Thoracic aorta (tissue), 2 donors: ENCODE data around the gene EPM2A. TPM values are rescaled to one million over a fixed set of nuclear protein-coding genes. Genes with fewer than 3 reads are reported as not detected.

Experiments used
- ATAC-seq: fragments of 150-250 bp; one replicate; pipeline ENCODE4 v1.8.0; 2017; ENCODE audit warnings: low read depth; ENCODE audit not compliant: insufficient number of reproducible peaks, low FRiP score
- DNase-seq: peaks from one replicate; pipeline ENCODE4 v3.0.0-alpha.2; 2020; ENCODE audit warnings: low spot score
- H3K27ac ChIP-seq, 2 donors: fragments of 200-600 bp; sonication (generic); 1 replicate in 1 of 2; 2 replicates in 1 of 2; pipeline ENCODE4 v1.5.1; 2016; ENCODE audit warnings: mild to moderate bottlenecking in 2 of 2, moderate library complexity in 2 of 2
- H3K27me3 ChIP-seq: fragments of 200-600 bp; sonication (generic); replicated peaks from 2 replicates; pipeline ENCODE4 v1.6.0; 2016; ENCODE audit warnings: mild to moderate bottlenecking; ENCODE audit not compliant: insufficient read depth
- H3K36me3 ChIP-seq: fragments of 200-600 bp; sonication (generic); one replicate; pipeline ENCODE4 v1.5.1; 2016
- H3K4me1 ChIP-seq, 2 donors: fragments of 200-600 bp; sonication (generic); 1 replicate in 1 of 2; 2 replicates in 1 of 2; pipeline versions ENCODE4 v1.5.1 to v1.6.0; 2016; ENCODE audit warnings: low read depth in 2 of 2, mild to moderate bottlenecking in 1 of 2; ENCODE audit not compliant: control insufficient read depth in 1 of 2
- H3K4me3 ChIP-seq: fragments of 200-600 bp; sonication (generic); 2 replicates; pipeline ENCODE4 v1.5.1; 2016; ENCODE audit warnings: mild to moderate bottlenecking
- H3K9me3 ChIP-seq: fragments of 200-600 bp; sonication (generic); 2 replicates; pipeline ENCODE4 v1.5.1; 2016
- total RNA-seq, 2 donors: library from RNA; depleted of rRNA; stranded (reverse); fragments of >200 nt; gene quantifications; one replicate each; pipeline versions ENCODE4 v1.1.0 to v1.2.3, GENCODE V29; 2016
- TF ChIP-seq, protein P1 (sequence below): fragments of 200-600 bp; sonication (generic); IDR thresholded peaks from one replicate; pipeline ENCODE4 v1.5.1; 2019; ENCODE audit warnings: antibody characterized with exemption

EPM2A gene
- total RNA-seq, 2 donors from 2014 or later, result 26.5 to 45.4 TPM

DNA sequence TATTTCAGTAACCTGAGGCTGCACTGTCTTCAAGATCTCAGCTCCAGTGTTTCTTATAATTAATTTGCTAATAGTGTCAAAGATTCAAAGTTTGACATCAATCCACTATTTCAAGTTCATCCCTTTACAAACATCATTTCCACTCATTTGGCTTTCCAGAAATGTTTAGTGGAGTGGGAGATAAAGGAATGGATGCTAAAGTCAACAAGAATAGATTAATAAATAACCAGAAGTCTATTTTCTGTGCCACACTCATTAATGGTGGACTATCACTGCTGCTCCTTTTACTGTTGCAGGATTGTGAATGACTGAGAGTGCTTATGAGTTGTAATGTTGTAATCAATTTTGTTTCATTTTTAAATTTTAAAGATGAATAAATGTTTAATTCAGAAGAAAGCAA, 28.4 kb upstream of the EPM2A start:
- no peaks in the 10 kb centered on the region for H3K27me3 ChIP-seq
- ATAC-seq, result no peak
- TF ChIP-seq, protein P1, sequence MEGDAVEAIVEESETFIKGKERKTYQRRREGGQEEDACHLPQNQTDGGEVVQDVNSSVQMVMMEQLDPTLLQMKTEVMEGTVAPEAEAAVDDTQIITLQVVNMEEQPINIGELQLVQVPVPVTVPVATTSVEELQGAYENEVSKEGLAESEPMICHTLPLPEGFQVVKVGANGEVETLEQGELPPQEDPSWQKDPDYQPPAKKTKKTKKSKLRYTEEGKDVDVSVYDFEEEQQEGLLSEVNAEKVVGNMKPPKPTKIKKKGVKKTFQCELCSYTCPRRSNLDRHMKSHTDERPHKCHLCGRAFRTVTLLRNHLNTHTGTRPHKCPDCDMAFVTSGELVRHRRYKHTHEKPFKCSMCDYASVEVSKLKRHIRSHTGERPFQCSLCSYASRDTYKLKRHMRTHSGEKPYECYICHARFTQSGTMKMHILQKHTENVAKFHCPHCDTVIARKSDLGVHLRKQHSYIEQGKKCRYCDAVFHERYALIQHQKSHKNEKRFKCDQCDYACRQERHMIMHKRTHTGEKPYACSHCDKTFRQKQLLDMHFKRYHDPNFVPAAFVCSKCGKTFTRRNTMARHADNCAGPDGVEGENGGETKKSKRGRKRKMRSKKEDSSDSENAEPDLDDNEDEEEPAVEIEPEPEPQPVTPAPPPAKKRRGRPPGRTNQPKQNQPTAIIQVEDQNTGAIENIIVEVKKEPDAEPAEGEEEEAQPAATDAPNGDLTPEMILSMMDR, result no peak

DNA sequence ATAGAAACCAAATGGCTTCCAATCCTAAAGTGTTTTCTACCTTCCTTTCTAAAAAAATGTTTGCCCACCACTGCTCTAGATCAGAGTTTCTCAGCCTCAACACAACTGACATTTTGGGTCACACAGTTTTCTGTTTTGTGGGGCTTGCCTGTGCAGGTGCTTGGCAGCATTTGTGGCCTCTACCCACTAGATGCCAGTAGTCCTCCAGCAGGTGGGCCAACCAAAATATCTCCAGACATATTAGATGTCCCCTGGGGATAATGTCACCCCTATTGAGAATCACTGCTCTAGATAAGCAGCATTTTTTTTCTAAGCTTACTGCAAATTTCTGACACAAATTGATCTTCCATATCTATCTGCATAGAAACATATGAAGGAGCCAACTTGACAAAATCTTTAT, 26.3 kb upstream of the EPM2A start:
- no peak overlapping the region for H3K4me3 ChIP-seq

More for the DNA sequence above, 28.4 kb upstream of the EPM2A start:
- no peak for DNase-seq
- H3K4me3 ChIP-seq, result no peak overlapping the region
- no peaks in the 10 kb centered on the region for H3K36me3 ChIP-seq
- no peaks in the 10 kb centered on the region for H3K4me1 ChIP-seq
- no peaks in the 10 kb centered on the region for H3K9me3 ChIP-seq
- H3K27ac ChIP-seq, result no peak overlapping the region

DNA sequence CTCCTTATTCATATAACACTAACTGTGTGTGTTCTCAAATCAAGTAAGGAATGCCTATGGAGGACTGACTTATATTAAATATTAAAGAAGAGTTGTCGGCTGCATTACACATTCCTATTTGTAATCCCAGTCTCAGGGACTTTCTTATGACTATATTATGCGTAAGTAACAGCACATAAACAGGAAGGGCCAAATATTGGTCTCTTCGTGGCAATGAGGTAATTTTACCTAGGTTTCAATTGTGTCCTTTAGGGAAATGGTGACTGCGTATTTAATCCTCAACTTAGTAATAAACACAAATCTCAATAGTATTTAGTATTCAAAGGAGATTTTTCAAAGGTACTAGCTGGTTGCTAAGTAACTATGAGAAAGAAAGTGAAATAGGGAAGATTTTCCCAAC, 22.8 kb upstream of the EPM2A start:
- Histone ChIP-seq H3K27ac (no peak overlapping the region), H3K4me3 (no peak overlapping the region), H3K4me1 (no peaks in the 10 kb centered on the region), H3K27me3 (no peaks in the 10 kb centered on the region), H3K36me3 (no peaks in the 10 kb centered on the region), H3K9me3 (no peaks in the 10 kb centered on the region)
- no peak for ATAC-seq
- no peak for DNase-seq
- TF ChIP-seq, protein P1, result no peak

More for the DNA sequence above, 26.3 kb upstream of the EPM2A start:
- Histone ChIP-seq H3K4me1 (no peaks in the 10 kb centered on the region), H3K27ac (no peak overlapping the region), H3K27me3 (no peaks in the 10 kb centered on the region), H3K9me3 (no peaks in the 10 kb centered on the region), H3K36me3 (no peaks in the 10 kb centered on the region)
- TF ChIP-seq, protein P1, result no peak
- no peak for ATAC-seq
- DNase-seq, result no peak

DNA sequence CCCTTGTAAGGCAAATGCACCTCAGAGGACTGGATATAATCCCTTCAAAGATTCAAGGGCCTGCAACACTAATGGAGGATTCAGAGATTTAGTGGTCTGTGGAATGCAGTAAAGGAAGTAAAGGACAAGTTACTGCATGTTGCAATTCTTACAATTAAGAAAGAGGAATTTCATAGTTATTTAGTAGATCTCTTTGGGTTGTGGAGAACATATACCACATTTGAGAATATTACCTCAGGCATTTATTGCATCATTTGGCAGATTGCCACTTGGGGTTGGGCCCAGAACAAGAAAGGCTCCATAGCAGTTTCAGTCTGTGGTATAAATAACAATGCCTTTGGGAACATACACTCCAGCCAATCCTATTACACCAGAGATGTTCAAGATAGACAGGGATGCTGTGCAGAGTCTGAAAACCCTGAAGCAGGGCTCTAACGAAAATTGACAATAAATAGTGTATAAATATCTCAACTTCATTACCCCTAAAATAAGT, 20.9 kb upstream of the EPM2A start:
- Histone ChIP-seq H3K4me1 (no peaks in the 10 kb centered on the region), H3K36me3 (no peaks in the 10 kb centered on the region), H3K27me3 (no peaks in the 10 kb centered on the region), H3K27ac (no peak overlapping the region), H3K9me3 (no peaks in the 10 kb centered on the region), H3K4me3 (no peak overlapping the region)
- no peak for ATAC-seq
- TF ChIP-seq, protein P1, result no peak
- DNase-seq, result no peak

DNA sequence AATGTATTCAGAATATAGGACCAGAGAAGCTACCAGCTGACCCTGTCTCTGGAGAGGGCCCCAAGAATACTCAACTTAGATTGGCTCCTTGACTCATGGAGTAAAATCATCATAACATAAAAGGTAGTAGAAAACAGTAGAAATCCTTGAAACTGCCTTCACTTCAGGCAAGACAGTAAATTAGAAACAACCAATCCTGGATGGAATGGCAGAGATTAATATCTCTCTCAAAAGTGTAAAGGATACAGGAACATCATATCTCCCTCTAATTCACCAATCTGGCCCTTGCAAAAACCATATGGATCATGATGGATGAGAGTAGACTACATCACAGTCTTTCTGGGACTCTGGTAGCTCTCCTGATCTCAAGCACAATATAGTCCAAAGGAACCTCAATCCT, 20.4 kb upstream of the EPM2A start:
- Histone ChIP-seq H3K27ac (no peak overlapping the region), H3K9me3 (no peaks in the 10 kb centered on the region), H3K27me3 (no peaks in the 10 kb centered on the region), H3K4me3 (no peak overlapping the region), H3K36me3 (no peaks in the 10 kb centered on the region), H3K4me1 (no peaks in the 10 kb centered on the region)
- TF ChIP-seq, protein P1, result no peak
- no peak for DNase-seq
- no peak for ATAC-seq
